SK-N-SH treated with all-trans-retinoic acid at 6 μM for 48 hours (cell line): ENCODE measurements around the gene RNF144B.
"Not testable (repeated sequence)": the region's sequence is repeated elsewhere in the genome, so short reads cannot be mapped to it uniquely, and the experiment has no call there.

Experiments used
- CSDC2 ChIP-seq: fragments of 250-450 bp; sonication (Bioruptor Pico); IDR thresholded peaks from 2 replicates; pipeline ENCODE4 v1.5.0; 2020; ENCODE audit warnings: mild to moderate bottlenecking, moderate library complexity
- ISL1 ChIP-seq: fragments of 250-450 bp; sonication (Bioruptor Pico); IDR thresholded peaks from 2 replicates; pipeline ENCODE4 v2.1.2; 2022; ENCODE audit warnings: mild to moderate bottlenecking, moderate library complexity
- PATZ1 ChIP-seq: fragments of 250-450 bp; sonication (Bioruptor Pico); IDR thresholded peaks from 2 replicates; pipeline ENCODE4 v1.8.0; 2020; ENCODE audit warnings: mild to moderate bottlenecking, moderate library complexity, borderline replicate concordance
- TSHZ2 ChIP-seq: fragments of 250-450 bp; sonication (Bioruptor Pico); IDR thresholded peaks from 2 replicates; pipeline ENCODE4 v1.5.0; 2020; ENCODE audit warnings: mild to moderate bottlenecking, moderate library complexity
- ZFP3 ChIP-seq: fragments of 250-450 bp; sonication (Bioruptor Pico); IDR thresholded peaks from 2 replicates; pipeline ENCODE4 v1.5.0; 2020; ENCODE audit warnings: mild to moderate bottlenecking, moderate library complexity
- ZFP30 ChIP-seq: fragments of 450-650 bp; formaldehyde crosslinking; IDR thresholded peaks from 2 replicates; pipeline ENCODE4 v1.5.0; 2022; ENCODE audit warnings: mild to moderate bottlenecking, moderate library complexity
- ZNF70 ChIP-seq: fragments of 450-650 bp; formaldehyde crosslinking; IDR thresholded peaks from 2 replicates; pipeline ENCODE4 v1.5.0; 2020; ENCODE audit warnings: mild to moderate bottlenecking, moderate library complexity
- ZNF8 ChIP-seq: fragments of 450-650 bp; formaldehyde crosslinking; IDR thresholded peaks from 2 replicates; pipeline ENCODE4 v1.5.0; 2020; ENCODE audit warnings: mild to moderate bottlenecking, moderate library complexity

GRCh38 chr6:18364561-18364960 is 22.6 kb upstream of the RNF144B start:
- not testable (repeated sequence) for TF ChIP-seq CSDC2; ZFP3 (CRISPR knock-in tag); ISL1 (CRISPR knock-in tag); ZNF70 (CRISPR knock-in tag); TSHZ2 (CRISPR knock-in tag); ZNF8; ZFP30 (CRISPR knock-in tag); PATZ1 (CRISPR knock-in tag)
